Stimulated activated naive CD8-positive, alpha-beta T cell treated with anti-CD3 and anti-CD28 coated beads, Interleukin-15, Interleukin-2, amounts not matched to agents 100 U/mL and 50 U/mL, for 24 hours (primary cell): ENCODE measurements around the gene NARF.
A peak's percentile ranks its signal among the peaks of the same experiment; 100 is the strongest.
"Not testable (repeated sequence)": the region's sequence is repeated elsewhere in the genome, so short reads cannot be mapped to it uniquely, and the experiment has no call there.

Experiments used
- ATAC-seq: fragments of 150-1000 bp; cut with Tn5 transposase; one replicate; pipeline ENCODE4 v1.10.0; 2021
- DNase-seq: peaks from one replicate; pipeline ENCODE4 v3.0.0; 2021

NARF gene

DNA sequence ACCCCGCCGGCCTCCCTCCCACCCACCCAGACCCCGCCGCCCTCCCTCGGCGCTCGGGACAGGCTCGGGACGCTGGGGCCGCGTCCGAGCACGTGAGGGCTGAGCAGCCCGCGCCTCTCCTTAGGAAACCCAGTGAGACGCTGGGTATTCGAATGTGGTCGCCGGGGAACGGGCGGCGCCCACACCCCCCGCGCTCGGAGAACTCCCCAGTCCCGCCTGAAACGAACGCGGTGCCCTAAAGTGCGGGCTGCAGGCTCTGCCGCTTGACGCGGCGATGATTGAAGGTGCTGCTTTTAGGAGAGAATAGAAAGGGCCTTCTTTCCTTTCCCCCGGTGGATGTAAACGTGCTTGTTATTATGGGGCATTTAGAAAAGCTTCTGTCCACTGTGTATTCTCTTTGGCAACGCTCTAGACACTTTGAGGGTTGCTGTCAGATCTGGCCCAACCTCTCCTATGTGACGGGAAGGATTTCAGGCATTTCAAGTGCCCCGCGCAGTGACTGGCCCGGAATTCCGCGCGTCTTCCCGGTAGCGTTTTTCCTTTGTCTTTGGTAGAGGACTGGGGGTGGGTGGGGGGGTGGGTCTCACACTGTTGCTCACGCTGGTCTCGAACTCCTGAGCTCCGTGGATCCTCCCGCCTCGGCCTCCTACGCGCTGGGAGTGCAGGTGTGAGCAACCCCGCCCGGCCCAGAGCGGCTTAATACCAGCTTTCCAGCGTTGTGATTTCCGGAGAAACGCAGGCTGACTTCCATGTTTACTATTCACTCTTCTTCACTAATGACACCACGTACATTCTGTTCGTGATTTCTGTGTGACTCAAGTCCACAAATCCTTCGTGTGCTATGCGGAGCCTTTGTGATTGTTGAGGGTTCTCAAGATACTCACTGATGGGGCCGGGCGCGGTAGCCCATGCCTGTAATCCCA lies 39.2 kb downstream of the NARF start:
- peak; percentile 53 for DNase-seq

DNA sequence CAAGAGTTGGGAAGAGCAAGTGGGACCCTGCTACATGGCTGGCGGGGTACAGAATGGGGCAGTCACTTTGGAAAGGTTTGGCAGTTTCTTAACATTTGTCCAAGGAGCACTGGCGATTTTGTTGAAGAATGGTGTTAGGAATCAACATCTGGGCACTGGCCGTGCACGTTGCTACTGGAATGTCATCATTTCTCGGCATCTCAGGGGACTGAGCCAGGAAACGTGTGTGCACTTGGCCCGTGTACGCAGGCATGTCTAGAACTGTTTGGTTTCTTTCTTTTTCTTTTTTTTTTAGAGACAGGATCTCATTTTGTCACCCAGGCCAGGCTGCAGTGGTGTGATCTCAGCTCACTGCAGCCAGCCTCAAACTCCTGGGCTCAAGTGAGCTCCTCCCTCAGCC lies 43.7 kb downstream of the NARF start:
- ATAC-seq: no peak
- no peak for DNase-seq

More for the DNA sequence above, 39.2 kb downstream of the NARF start:
- ATAC-seq: peak; percentile 6

DNA sequence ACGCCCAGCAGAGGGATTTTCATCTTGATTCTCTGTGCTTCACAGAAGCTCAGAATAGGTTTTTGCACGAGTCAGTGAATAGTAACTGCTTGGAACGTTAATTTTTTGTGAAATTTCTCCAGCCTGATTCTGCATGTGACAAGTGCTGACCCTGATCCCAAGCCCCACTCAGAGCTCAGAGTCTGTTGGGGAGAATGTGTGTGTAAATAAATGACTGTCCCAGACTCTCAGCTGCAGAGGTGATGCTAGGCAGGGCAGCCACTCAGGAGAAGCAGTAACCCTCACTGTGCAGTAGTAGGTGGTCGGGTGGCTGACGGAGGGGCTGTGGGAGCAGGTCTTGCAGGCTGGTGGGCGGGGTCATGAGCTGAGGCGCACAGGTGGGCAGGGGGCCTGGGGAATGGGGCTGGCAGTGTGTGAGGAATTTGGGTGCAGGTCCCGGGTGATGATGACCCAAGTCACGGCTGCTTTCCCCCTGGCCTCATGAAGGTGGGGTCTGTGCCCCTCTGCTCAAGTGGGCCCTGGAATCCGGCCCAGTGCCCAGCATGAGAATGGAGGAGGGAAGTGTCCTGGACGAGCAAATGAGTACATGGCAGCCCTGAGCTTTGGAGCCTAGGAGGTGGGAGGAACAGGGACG lies 44.7 kb downstream of the NARF start:
- ATAC-seq (no peak), DNase-seq (no peak)

DNA sequence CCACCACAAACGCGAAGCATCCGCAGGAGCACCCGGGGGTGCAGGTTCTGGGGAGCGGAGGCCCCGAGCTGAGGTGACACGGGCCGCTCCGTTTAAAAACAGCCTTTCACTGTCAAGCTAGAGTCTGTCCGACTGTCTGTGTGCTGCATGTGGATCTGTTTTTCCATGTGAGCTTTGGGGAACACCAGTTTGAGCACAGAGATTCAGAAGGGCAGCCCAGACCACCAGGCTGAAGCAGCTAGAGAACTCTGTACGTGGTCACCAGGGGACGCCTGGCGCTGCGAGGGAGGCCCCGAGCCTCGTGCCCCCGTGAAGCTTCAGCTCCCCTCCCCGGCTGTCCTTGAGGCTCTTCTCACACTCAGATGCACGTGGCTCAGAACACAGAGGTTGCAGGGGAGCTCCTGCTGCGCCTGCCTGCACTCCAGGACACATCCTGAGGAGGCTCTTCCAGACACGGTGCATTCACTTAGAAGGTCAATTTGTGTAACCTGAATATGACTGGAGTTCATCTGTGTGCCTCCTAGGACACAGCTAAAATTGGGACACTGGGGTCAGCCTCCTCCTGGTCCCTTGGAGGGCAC lies 45.3 kb downstream of the NARF start:
- no peak for ATAC-seq
- no peak for DNase-seq

DNA sequence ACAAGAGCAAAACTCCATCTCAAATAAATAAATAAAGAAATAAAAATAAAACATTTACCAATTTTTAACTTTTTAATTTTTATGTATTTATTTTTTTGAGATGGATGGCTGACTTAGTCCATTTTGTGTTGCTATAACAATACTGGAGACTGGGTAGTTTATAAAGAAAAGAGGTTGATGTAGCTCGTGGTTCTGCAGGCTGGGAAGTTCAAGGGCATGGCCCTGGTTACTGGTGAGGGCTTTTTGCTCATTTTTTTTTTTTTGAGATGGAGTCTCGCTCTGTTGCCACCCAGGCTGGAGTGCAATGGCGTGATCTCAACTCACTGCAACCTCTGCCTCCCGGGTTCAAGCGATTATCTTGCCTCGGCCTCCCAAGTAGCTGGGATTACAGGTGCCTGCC lies 46.8 kb downstream of the NARF start:
- DNase-seq (no peak), ATAC-seq (no peak)

DNA sequence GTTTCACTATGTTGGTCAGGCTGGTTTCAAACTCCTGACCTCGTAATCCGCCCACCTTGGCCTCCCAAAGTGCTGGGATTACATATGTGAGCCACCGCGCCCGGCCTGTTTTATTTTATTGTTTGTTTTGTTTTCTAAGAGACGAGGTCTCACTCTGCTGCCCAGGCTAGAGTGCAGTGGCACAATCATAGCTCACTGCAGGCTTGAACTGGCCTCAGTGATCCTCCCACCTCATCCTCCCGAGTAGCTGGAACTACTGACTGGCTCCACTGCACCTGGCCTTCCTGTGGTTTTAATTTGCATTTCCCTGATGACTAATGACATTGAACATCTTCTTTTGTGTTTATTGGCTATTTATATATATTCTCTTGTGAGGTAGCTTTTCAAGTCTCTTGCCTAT lies 47.9 kb downstream of the NARF start:
- ATAC-seq (peak; percentile 98), DNase-seq (peak; percentile 53)

DNA sequence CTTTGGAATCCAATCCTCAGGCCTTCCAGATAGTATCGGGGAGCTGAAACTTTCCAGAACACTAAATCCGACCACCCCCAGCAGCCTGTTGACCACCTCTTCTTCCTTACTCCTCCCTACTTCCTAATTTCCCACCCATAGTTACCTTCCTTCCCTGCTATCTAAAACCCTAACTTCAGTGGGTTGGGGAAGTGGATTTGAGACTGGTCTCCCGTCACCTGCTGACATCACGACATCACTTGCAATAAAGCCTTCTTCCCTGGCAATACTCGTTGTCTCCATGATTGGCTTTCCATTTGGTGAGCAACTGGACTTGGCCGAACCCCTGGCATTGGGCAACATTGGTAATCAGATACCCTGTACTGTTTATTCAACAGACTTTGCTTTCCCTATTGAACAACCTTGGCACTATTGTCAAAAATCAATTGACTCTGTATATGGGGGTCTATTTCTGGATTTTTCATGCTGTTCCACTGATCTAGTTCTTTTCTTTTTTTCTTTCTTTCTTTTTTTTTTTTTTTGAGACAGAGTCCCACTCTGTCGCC lies 49.2 kb downstream of the NARF start:
- ATAC-seq (no peak), DNase-seq (no peak)

DNA sequence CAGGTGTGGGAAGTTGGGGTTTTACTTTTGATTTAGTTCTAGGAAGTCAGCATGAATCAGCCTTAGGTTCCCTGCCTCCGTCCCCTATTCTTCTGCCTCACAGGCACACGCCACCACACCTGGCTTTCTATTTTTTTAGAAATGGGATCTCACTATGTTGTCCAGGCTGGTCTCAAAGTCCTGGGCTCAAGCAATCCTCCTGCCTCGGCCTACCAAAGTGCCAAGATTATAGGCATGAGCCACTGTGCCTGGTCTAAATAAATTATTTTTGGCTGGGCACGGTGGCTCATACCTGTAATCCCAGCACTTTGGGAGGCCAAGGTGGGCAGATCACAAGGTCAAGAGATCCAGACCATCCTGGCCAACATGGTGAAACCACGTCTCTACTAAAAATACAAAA lies 53.1 kb downstream of the NARF start:
- not testable (repeated sequence) for ATAC-seq, DNase-seq

DNA sequence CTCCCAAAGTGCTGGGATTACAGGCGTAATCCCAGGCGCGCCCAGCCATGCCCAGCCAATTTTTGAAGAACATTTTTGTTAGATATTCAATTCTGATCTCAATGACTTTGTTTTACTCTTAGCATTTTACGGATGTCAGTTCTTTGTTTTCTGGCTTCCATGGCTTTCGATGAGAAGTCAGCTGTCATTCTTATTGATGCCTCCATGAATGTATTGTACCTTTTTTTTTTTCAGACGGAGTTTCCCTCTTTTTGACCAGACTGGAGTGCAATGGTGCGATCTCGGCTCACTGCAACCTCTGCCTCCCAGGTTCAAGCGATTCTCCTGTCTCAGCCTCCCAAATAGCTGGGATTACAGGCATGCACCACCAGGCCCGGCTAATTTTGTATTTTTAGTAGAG lies 55.3 kb downstream of the NARF start:
- DNase-seq, ATAC-seq: not testable (repeated sequence)

DNA sequence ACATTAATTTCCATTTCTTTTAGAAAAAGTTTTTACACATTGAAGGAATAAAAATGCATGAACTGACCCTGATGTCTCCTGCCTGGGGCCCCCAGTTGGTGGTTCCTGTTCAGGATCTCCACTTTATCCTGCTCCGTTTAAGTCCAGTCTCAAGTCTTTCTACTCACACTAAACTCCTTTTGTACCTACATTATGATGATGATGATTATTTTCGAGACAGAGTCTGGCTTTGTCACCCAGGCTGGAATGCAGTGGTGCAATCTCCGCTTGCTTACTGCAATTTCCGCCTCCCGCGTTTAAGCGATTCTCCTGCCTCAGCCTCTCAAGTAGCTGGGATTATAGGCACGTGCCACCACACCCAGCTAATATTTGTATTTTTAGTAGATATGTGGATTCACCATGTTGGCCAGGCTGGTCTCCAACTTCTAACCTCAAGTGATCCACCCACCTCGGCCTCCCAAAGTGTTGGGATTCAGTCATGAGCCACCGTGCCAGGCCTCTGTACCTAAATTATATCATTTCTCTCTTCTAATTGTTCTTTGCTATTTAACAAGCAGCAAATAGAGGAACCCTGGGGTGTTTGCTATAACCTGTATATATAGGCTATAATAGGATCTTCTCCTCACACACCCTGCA lies 58.8 kb downstream of the NARF start:
- DNase-seq (no peak), ATAC-seq (no peak)

DNA sequence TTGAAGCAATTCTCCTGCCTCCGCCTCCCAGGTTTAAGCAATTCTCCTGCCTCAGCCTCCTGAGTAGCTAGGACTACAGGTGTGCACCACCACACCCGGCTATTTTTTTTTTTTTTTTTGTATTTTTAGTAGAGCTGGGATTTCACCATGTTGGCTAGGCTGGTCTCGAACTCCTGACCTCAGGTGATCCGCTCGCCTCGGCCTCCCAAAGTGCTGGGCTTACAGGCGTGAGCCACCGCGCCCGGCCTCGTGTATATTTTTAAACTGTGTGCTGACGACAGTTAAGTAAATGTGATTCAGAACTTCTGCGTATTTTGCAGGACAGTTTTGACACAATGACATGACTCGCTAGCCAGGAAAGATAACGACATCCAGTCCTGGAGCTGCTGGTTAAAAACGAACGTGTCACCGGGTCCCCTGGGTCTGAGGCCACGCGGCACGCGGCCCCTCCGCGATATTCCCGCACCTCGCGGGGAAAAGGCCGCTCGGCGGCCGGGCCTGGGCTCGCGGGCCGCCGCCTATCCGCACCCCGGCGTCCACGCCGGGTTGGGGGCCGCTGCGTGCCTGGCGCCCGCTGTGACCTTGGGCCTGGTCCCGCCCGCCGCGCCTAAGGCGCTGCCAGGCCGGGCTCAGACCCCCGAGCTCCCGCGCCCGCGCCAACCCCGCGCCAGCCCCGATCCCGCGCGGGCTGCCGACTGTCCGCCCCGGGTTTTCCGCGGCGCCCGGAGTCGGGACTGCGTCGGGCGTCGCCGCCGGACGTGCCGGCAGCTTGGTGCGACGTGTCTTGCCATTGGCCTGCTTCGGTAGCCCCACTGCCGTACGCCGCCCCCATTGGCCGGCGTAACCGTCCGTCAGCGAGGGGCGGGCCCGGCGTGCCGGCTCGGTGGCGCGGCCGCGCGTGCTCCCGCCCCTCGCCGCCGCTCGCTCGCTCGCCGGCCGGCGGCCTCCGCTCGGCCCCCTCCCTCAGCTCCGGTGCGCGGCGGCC lies 60.6 kb downstream of the NARF start, which contains the start of gene FOXK2:
Gene FOXK2 (plus strand): TSS at position 907 of the 985 bp plus-strand sequence. CDS start 157 bp downstream, outside the sequence.
- DNase-seq: peak; percentile 97
- ATAC-seq: peak; percentile 99

DNA sequence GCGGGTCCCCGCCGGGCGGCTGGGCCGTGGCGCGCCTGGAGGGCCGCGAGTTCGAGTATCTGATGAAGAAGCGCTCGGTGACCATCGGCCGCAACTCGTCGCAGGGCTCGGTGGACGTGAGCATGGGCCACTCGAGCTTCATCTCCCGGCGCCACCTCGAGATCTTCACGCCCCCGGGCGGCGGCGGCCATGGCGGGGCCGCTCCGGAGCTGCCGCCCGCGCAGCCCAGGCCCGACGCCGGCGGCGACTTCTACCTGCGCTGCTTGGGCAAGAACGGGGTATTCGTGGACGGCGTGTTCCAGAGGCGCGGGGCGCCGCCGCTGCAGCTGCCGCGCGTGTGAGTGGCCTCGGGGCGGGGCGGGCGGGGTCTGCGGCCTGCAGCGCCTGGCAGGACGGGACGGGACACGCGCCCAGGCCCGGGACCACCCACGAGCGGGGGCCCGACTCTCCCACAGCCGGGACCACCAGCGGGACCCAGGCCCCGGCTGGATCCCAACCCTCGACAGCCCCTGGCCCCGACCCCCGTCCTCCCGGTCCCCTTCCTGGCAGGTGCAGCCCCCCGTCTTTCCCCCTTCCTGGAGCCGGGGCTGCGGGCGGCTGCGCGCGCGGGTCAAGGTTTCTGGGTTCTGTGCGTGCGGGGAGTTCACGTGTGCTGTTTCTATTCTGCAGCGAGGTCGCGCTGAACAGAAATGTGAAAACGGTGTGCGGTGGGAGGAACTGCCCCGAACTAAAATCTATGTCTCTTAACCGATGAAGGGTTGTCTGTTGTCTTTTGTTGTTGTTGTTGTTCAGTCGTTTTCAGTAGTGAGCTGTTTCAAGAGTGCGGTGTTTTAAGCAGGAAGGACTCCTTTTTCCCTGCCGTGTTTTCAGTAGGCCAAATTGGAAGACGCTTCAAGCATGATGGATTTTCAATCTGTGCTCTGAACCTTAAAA lies 61.7 kb downstream of the NARF start:
- peak; percentile 51 for DNase-seq
- ATAC-seq: peak; percentile 7

DNA sequence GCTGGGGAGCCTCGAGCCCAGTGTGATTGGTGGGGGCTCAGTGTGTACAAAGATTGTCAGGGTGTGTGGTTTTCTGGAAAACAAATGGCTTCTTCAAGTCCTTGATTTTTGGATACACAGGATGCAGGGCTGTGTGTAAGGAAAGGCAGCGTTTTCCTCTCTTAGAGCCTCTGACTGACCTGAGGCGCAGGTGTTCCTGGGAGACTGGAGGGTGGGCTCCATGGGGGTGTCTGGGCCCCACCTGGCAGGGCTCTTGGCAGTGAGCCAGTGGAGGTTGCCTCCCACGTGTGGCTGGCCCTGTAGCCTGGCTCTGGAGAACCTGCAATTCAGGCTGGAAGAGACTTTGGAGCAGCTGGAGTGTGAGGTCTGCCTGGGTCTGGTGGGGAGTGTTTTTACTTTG lies 66.0 kb downstream of the NARF start:
- no peak for ATAC-seq
- no peak for DNase-seq

DNA sequence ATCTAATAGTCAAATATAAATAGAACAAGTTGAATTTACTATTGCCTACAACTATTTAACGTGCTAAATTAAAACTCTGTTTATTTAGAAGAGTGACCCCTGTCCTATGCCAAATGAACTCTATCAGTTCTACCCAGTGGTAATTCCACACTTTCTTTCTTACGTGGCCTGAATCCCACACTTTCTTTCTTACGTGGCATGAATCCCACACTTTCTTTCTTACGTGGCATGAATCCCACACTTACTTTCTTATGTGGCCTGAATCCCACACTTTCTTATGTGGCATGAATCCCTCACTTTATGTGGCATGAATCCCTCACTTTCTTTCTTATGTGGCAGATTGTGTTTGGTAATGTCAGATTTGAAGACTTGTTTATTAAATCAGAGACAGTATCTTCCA lies 67.2 kb downstream of the NARF start:
- no peak for DNase-seq
- ATAC-seq: no peak

DNA sequence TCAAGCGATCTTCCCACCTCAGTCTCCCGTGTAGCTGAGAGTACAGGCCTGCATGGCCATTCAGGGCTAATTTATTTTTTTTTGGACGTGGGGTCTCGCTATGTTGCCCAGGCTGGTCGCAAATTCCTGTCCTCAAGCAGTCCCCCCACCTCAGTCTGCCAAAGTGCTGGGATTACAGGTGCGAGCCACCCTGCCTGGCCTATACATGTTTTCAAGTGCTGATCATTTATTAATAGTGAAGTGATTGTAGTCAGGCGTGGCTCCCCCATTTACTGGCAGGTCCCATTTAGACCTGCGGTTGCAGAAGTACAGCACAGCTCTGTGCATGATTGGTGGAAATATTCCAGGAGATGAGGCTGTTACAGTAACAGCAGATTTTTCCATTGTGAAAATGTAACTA lies 69.4 kb downstream of the NARF start:
- DNase-seq: no peak
- ATAC-seq: no peak

DNA sequence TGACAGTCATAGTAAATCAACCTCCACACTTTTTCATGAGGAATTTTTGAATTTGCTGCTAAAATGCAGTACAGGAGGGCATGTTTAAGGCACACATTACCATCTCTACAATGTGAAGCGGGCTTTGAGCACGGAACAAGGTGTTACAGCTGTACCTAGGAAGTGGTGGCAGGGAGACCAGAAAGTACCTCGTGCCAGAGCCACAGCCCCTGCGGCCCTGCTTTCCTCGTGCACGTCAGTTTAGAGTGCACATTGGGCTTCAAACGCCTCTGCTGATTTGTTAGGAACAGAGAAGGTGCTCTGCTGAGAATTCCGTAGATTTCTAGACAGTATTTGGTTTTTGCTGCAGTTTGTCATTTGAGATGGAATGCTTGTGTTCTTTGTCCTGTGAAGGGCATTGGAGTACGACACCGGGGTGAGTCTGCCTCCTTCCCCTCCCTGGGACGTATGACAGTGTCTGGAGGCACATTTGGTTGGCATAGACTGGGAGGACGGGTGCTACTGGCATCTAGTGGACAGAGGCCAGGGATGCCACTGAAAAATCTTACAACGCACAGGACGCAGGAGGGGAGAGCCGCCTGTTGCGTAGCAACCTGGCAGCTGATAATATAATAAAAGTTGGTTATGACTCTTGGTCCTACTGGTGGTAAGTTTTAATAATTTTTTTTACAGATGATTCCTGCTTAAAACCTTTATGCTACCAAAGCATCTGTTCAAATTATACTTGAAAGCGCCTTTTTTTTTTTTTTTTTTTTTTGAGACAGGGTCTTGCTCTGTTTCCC lies 70.1 kb downstream of the NARF start:
- peak; percentile 33 for ATAC-seq
- DNase-seq: no peak

DNA sequence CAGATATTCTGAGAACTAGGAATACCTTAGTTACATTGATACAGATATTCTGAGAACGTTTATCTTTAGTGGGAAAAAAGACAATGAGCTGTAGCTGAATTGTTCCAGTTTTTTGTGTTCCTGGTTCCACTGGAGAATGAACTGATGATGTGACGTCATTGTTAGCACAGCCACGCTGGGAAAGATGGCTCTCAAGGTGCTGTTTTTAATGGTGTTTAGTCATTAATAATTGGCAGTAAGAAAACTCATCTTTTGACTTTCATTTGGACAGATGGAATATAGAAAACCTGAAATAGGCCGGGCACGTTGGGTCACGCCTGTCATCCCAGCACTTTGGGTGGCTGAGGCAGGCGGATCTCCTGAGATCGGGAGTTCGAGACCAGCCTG lies 71.4 kb downstream of the NARF start:
- ATAC-seq (no peak), DNase-seq (no peak)

DNA sequence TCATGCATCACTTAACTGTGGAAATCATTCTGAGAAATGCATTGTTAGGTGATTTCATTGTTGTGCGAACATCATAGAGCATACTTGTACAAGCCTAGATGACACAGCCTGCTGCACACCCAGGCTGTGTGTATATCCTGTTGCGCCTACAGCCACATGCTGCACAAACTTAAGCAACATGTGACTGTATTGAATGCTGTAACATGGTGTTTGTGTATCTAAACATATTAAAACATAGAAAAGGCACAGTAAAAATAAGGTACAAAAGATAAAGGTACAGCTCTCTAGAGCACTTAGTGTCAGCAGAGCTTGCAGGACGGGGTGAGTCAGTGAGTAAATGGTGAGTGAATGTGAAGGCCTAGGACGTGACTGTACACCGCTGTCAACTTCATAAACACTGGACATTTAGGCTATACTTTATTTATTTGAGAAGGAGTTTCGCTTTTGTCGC lies 72.9 kb downstream of the NARF start:
- ATAC-seq: no peak
- no peak for DNase-seq

DNA sequence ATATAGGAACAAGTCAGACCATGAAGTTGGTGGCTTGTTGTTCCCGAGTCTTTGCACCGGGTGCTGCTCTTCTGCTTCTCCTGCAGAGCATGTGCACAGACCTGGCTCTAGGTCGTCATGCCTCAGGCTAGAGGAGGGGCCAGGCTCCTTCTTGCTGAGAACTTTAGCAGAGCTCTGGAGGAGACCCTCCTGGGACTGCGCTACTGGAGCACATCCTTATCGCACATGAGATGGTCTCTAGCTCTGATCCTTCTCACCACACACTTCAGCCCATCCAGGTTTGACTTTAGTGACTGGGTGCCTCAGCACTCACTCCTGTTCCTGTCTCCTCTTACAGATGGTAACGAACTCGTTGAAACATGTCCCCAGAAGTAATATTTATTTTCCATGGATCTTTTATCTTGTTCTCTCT lies 75.9 kb downstream of the NARF start:
- ATAC-seq: no peak
- no peak for DNase-seq
